Measurements from ENCODE around the gene PGAM2. TPM values are rescaled to one million over a fixed set of nuclear protein-coding genes. Genes with fewer than 3 reads are reported as not detected.
A peak's percentile ranks its signal among the peaks of the same experiment; 100 is the strongest.
"Not testable (repeated sequence)": the region's sequence is repeated elsewhere in the genome, so short reads cannot be mapped to it uniquely, and the experiment has no call there.

Gene PGAM2
- total RNA-seq, 1 donor from 2014 or later, result not detected

DNA sequence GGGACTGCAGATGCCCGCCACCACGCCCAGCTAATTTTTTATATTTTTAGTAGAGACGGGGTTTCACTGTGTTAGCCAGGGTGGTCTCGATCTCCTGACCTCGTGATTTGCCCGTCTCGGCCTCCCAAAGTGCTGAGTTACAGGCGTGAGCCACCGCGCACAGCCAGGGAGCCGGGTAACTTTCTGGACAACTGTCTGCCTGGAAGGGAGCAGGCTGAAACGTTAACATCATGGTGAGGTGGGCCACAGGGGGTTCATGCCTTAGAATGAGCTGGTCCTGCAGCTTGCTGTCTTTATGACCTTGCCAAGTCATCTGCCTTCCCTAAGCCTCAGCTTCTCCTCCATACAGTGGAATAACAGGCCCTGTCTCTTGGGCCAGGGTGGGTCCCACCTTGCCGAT, 34.0 kb downstream of the PGAM2 start:
- not testable (repeated sequence) for DNase-seq (ENCODE audit: low read depth in 2 of 2)

DNA sequence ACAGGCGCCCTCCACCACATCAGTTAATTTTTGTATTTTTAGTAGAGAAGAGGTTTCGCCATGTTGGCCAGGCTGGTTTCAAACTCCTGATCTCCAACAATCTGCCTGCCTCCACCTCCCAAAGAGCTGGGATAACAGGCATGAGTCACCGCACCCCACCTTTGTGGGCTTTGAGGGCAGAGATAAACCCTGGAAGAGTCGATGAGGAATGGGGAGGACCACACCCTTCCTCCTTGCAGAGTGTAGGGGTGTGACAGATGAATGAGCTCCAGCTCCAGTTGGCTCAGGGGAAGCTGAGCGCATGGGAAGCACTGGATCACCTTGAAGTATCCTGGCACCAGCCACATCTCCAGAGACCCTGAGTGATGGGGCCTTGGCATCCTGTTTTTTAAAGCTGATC, 35.3 kb downstream of the PGAM2 start:
- not testable (repeated sequence) for DNase-seq (ENCODE audit: low read depth in 2 of 2)

- not testable (repeated sequence) for DNase-seq (ENCODE audit: low read depth in 2 of 2)
Observed at GRCh38 chr7:44029433-44029832, 35.9 kb downstream of the PGAM2 start.

DNA sequence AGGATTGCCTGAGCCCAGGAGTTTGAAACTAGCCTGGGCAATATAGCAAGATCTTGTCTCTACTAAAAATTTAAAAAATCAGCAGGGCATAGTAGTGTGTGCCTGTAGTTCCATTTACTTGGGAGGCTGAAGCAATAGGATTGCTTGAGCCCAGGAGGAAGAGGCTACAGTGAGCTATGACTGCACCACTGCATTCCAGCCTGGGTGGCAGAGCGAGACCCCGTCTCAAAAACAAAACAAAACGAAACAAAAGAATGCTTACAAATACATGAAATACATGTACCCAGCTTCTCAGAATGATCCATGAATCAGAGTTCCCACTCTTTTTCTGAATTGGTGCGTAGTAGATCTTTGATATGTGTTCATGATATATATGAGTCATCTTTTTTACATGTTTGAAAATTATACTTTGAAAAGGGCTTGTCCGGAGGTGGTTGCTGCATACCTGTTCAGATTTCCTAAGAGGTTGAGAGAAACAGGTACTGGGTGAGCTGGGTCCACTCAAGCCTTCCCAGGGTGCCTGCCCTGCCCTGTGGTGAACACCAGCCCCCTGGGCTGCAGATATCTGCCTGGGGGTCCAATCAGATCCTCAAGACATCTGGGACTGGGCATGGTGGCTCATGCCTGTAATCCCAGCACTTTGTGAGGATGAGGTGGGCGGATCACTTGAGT, 42.4 kb downstream of the PGAM2 start:
- DNase-seq (ENCODE audit: low read depth in 2 of 2), result not testable (repeated sequence)

GRCh38 chr7:44022069-44022468, 43.3 kb downstream of the PGAM2 start:
- DNase-seq (ENCODE audit: low read depth in 2 of 2), result not testable (repeated sequence)

DNA sequence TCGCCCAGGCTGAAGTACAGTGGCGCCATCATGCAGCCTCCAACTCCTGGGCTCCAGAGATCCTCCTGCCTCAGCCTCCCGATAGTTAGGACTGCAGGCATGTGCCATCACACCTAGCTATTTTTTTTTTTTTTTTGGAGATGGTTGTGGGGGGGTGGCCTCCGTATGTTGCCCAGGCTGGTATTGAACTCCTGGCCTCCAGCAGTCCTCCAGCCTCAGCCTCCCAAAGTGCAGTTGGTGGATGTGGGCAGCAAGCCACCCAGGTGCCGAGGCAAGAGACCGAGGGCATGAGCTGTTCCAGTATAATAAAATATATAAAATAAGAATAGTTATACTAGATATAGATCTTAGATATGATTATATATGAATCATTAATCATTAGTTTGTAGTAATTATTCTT, 45.5 kb downstream of the PGAM2 start:
- DNase-seq (ENCODE audit: low read depth in 2 of 2), result not testable (repeated sequence)

DNA sequence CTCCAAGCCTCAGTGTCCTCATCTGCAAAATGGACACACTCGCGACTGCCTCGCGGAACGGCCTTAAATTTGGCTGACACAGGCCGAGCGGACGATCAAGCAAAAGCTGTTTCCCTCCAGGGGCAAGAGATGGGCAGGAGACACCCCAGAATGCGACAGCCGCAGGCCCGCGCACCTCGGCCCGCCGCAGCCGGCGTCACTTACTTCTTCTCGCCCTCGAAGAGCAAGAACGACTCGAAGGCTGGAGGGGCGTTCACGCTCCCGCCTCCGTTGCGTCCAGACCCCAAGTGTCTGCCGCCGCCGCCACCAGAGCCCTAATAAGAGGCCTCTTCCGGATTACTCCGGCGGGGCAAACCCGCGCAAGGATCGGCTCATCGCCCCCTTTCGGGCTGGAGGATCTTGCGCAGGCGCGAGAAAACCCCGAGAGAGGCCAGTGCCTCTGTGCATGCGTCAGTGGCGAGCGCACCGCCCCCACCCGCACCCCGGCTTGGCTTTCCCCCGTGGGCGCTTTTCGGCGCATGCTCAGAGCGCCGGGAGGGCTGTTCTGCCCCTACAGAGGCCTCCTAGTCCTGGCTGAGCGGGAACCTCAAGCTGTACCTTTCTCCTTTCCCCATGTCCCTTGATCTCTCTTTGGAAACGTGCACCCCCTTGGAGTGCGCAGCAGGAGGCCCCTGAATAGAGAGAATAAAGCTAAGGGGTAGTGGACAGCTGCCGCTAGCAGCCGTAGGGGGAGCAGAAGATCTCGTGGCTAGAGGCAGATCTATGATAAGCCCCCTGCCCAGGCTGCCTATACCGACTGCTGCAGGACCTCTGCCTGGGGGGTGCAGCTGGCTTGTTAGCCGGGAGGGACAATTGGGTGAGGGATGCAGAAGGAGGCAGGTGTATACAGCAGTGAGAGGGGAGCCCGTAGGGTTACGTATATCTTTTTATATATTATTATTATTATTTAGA, 46.2 kb downstream of the PGAM2 start:
- DNase-seq (ENCODE audit: low read depth in 2 of 2), result peak; percentile 84 to 91

- not testable (repeated sequence) for DNase-seq (ENCODE audit: low read depth in 2 of 2)
Observed at GRCh38 chr7:44015090-44015489, 50.3 kb downstream of the PGAM2 start.

Other genes with a start within 250 kb of the PGAM2 start
- 54.7 and 70.9 TPM in 2 replicates for gene MRPS24, start 196.1 kb downstream of the PGAM2 start, total RNA-seq
- gene URGCP, start 159.0 kb downstream of the PGAM2 start, total RNA-seq, result 19.6 and 24.7 TPM in 2 replicates
- 3.9 and 6.1 TPM in 2 replicates for gene UBE2D4, start 139.1 kb downstream of the PGAM2 start, total RNA-seq
- not detected in 2 replicates for gene SPDYE1, start 67.7 kb downstream of the PGAM2 start, total RNA-seq
- 92.4 and 114 TPM in 2 replicates for gene DBNL, start 20.9 kb downstream of the PGAM2 start, total RNA-seq
- 5.8 and 8.2 TPM in 2 replicates for gene POLM, start 17.0 kb upstream of the PGAM2 start, total RNA-seq
- gene AEBP1, start 38.8 kb upstream of the PGAM2 start, total RNA-seq, result 9.1 and 19.6 TPM in 2 replicates
- 57.7 and 72.1 TPM in 2 replicates for gene POLD2, start 58.0 kb upstream of the PGAM2 start, total RNA-seq
- not detected in 2 replicates for gene MYL7, start 75.8 kb upstream of the PGAM2 start, total RNA-seq
- 0.26 and 0.38 TPM in 2 replicates for gene GCK, start 123.9 kb upstream of the PGAM2 start, total RNA-seq
- 83.7 and 95.2 TPM in 2 replicates for gene YKT6, start 135.4 kb upstream of the PGAM2 start, total RNA-seq

All from dermis microvascular lymphatic vessel endothelial cell (primary cell).